Stimulated activated naive CD8-positive, alpha-beta T cell treated with anti-CD3 and anti-CD28 coated beads, Interleukin-15, amount 100 ng/mL, for 72 hours (primary cell): ENCODE measurements around the gene NPPC.
"Not testable (repeated sequence)": the region's sequence is repeated elsewhere in the genome, so short reads cannot be mapped to it uniquely, and the experiment has no call there.

Experiments used
- ATAC-seq: fragments of 150-1000 bp; cut with Tn5 transposase; 2 replicates; pipeline ENCODE4 v1.10.0; 2021; ENCODE audit warnings: mild to moderate bottlenecking, moderate library complexity
- DNase-seq, 2 donors: peaks; one replicate each; pipeline ENCODE4 v3.0.0; 2021 to 2022
- H3K27ac Mint-ChIP-seq, 2 donors: one replicate each; pipeline ENCODE4 v1.8.0; 2022; ENCODE audit warnings: mild to moderate bottlenecking in 2 of 2, mixed read lengths in 2 of 2, moderate library complexity in 2 of 2
- H3K27me3 Mint-ChIP-seq: one replicate; pipeline ENCODE4 v1.8.0; 2022; ENCODE audit warnings: mixed read lengths
- H3K4me1 Mint-ChIP-seq: one replicate; pipeline ENCODE4 v1.8.0; 2022; ENCODE audit warnings: mild to moderate bottlenecking, mixed read lengths
- H3K4me3 Mint-ChIP-seq, 2 donors: one replicate each; pipeline ENCODE4 v1.8.0; 2022; ENCODE audit warnings: mild to moderate bottlenecking in 2 of 2, mixed read lengths in 2 of 2, moderate library complexity in 1 of 2
- H3K9me3 Mint-ChIP-seq, 2 donors: one replicate each; pipeline ENCODE4 v1.8.0; 2022; ENCODE audit warnings: mixed read lengths in 2 of 2

The NPPC gene

GRCh38 chr2:231890896-231891513 lies 35.2 kb downstream of the NPPC start:
- Mint-ChIP-seq H3K27ac (no peak overlapping the region), H3K4me3 (no peak overlapping the region), H3K9me3 (peaks cover 6 to 8% of the 10 kb centered on the region in 2 donors), H3K4me1 (no peaks in the 10 kb centered on the region), H3K27me3 (peaks cover 16% of the 10 kb centered on the region)
- DNase-seq (no peak), ATAC-seq (no peak)

- ATAC-seq (no peak), DNase-seq (no peak)
- no peaks in the 10 kb centered on the region for H3K4me1 Mint-ChIP-seq
- no peak overlapping the region for H3K4me3 Mint-ChIP-seq
- H3K9me3 Mint-ChIP-seq = peaks cover 6 to 8% of the 10 kb centered on the region in 2 donors
- peak overlapping the region in 1 of 2 donors; percentile 72 for H3K27ac Mint-ChIP-seq
- H3K27me3 Mint-ChIP-seq = peaks cover 42% of the 10 kb centered on the region
Measured at GRCh38 chr2:231887756-231888155, 38.4 kb downstream of the NPPC start.

GRCh38 chr2:231886071-231886681 lies 40.0 kb downstream of the NPPC start:
- no peaks in the 10 kb centered on the region for H3K4me1 Mint-ChIP-seq
- H3K27me3 Mint-ChIP-seq = peaks cover 50% of the 10 kb centered on the region
- no peak overlapping the region for H3K4me3 Mint-ChIP-seq
- no peak for ATAC-seq
- H3K9me3 Mint-ChIP-seq = peaks cover 6 to 8% of the 10 kb centered on the region in 2 donors
- H3K27ac Mint-ChIP-seq = no peak overlapping the region
- DNase-seq = no peak

- no peak overlapping the region for H3K27ac Mint-ChIP-seq
- H3K4me1 Mint-ChIP-seq = no peaks in the 10 kb centered on the region
- no peak for ATAC-seq
- DNase-seq = no peak
- H3K4me3 Mint-ChIP-seq = no peak overlapping the region
- H3K9me3 Mint-ChIP-seq = peaks cover 6 to 8% of the 10 kb centered on the region in 2 donors
- H3K27me3 Mint-ChIP-seq = peaks cover 50% of the 10 kb centered on the region
Measured at GRCh38 chr2:231884438-231885140, 41.6 kb downstream of the NPPC start.

GRCh38 chr2:231883468-231883881 lies 42.7 kb downstream of the NPPC start:
- peak overlapping the region in 1 of 2 donors; percentile 24 for H3K27ac Mint-ChIP-seq
- H3K4me3 Mint-ChIP-seq = no peak overlapping the region
- no peak for ATAC-seq
- H3K4me1 Mint-ChIP-seq = no peaks in the 10 kb centered on the region
- peaks cover 50% of the 10 kb centered on the region for H3K27me3 Mint-ChIP-seq
- no peak for DNase-seq
- peaks cover 6 to 8% of the 10 kb centered on the region in 2 donors for H3K9me3 Mint-ChIP-seq

- H3K4me3 Mint-ChIP-seq = no peak overlapping the region
- H3K27ac Mint-ChIP-seq = no peak overlapping the region
- H3K4me1 Mint-ChIP-seq = no peaks in the 10 kb centered on the region
- peaks cover 6 to 8% of the 10 kb centered on the region in 2 donors for H3K9me3 Mint-ChIP-seq
- peaks cover 42% of the 10 kb centered on the region for H3K27me3 Mint-ChIP-seq
- DNase-seq = no peak
- ATAC-seq = no peak
Measured at GRCh38 chr2:231882646-231883045, 43.5 kb downstream of the NPPC start.

- not testable (repeated sequence) for ATAC-seq, H3K9me3 Mint-ChIP-seq, DNase-seq, H3K27ac Mint-ChIP-seq, H3K4me3 Mint-ChIP-seq, H3K4me1 Mint-ChIP-seq
- H3K27me3 Mint-ChIP-seq = peaks cover 34% of the 10 kb centered on the region
Measured at GRCh38 chr2:231880371-231880770, 45.8 kb downstream of the NPPC start.

- DNase-seq (no peak), ATAC-seq (no peak)
- Mint-ChIP-seq H3K27me3 (peaks cover 35% of the 10 kb centered on the region), H3K27ac (no peak overlapping the region), H3K4me1 (no peaks in the 10 kb centered on the region), H3K4me3 (no peak overlapping the region), H3K9me3 (no peaks in the 10 kb centered on the region)
Measured at GRCh38 chr2:231879216-231879615, 47.0 kb downstream of the NPPC start.

GRCh38 chr2:231877533-231878456 lies 48.4 kb downstream of the NPPC start:
- DNase-seq = no peak
- no peak overlapping the region for H3K4me3 Mint-ChIP-seq
- no peak overlapping the region for H3K27ac Mint-ChIP-seq
- H3K4me1 Mint-ChIP-seq = no peaks in the 10 kb centered on the region
- no peaks in the 10 kb centered on the region for H3K9me3 Mint-ChIP-seq
- H3K27me3 Mint-ChIP-seq = peaks cover 29% of the 10 kb centered on the region
- ATAC-seq = no peak

GRCh38 chr2:231874944-231875343 lies 51.3 kb downstream of the NPPC start:
- Mint-ChIP-seq H3K27ac (no peak overlapping the region), H3K9me3 (peaks cover 0 to 4% of the 10 kb centered on the region in 2 donors), H3K4me3 (no peak overlapping the region), H3K27me3 (peaks cover 38% of the 10 kb centered on the region), H3K4me1 (no peaks in the 10 kb centered on the region)
- ATAC-seq (no peak), DNase-seq (no peak)
